HepG2 (cell line): ENCODE results near the gene SAMD10. TPM values are rescaled to one million over a fixed set of nuclear protein-coding genes. Genes with fewer than 3 reads are reported as not detected.
A peak's percentile ranks its signal among the peaks of the same experiment; 100 is the strongest.

Experiments used
- AKAP8 ChIP-seq: sonication (generic); formaldehyde crosslinking; IDR thresholded peaks from 2 replicates; pipeline ENCODE4 v1.5.1; 2020; ENCODE audit warnings: mild to moderate bottlenecking, missing genetic modification reagents
- BORCS8-MEF2B ChIP-seq: sonication (generic); formaldehyde crosslinking; IDR thresholded peaks from 2 replicates; pipeline ENCODE4 v1.8.0; 2022; ENCODE audit warnings: mild to moderate bottlenecking, missing genetic modification reagents
- CEBPB ChIP-seq: IDR thresholded peaks from 2 replicates; pipeline ENCODE4 v1.6.1; 2011; ENCODE audit warnings: low read depth, low read length, improper control_type of control experiment, borderline replicate concordance
- FOXM1 ChIP-seq: sonication (generic); formaldehyde crosslinking; IDR thresholded peaks from 2 replicates; pipeline ENCODE4 v1.5.0; 2020; ENCODE audit warnings: missing genetic modification reagents
- HNRNPK ChIP-seq: fragments of 200-400 bp; formaldehyde crosslinking; IDR thresholded peaks from 2 replicates; pipeline ENCODE4 v1.6.1; 2018; ENCODE audit warnings: low read length, low read depth, moderate library complexity, mild to moderate bottlenecking; ENCODE audit not compliant: poor library complexity, severe bottlenecking
- HOXD1 ChIP-seq: sonication (generic); formaldehyde crosslinking; IDR thresholded peaks from 2 replicates; pipeline ENCODE4 v1.5.0; 2020; ENCODE audit warnings: missing genetic modification reagents
- JARID2 ChIP-seq: sonication (generic); formaldehyde crosslinking; IDR thresholded peaks from 2 replicates; pipeline ENCODE4 v1.8.1; 2023; ENCODE audit warnings: missing genetic modification reagents, inconsistent platforms; ENCODE audit not compliant: insufficient replicate concordance
- KDM1A ChIP-seq: IDR thresholded peaks from 2 replicates; pipeline ENCODE4 v1.6.1; 2016; ENCODE audit warnings: missing compliant biosample characterization
- MTA3 ChIP-seq: sonication (generic); formaldehyde crosslinking; IDR thresholded peaks from 2 replicates; pipeline ENCODE4 v1.4.0; 2020; ENCODE audit warnings: missing genetic modification reagents
- MYC ChIP-seq: sonication (generic); formaldehyde crosslinking; IDR thresholded peaks from 2 replicates; pipeline ENCODE4 v1.9.0; 2021; ENCODE audit warnings: missing genetic modification reagents, borderline replicate concordance
- NFIB ChIP-seq: sonication (generic); formaldehyde crosslinking; IDR thresholded peaks from 2 replicates; pipeline ENCODE4 v1.9.0; 2021; ENCODE audit warnings: missing genetic modification reagents, mild to moderate bottlenecking, borderline replicate concordance
- RFX5 ChIP-seq: IDR thresholded peaks from 2 replicates; pipeline ENCODE4 v1.6.1; 2011; ENCODE audit warnings: low read depth, low read length, improper control_type of control experiment
- SIX1 ChIP-seq: sonication (generic); formaldehyde crosslinking; IDR thresholded peaks from 2 replicates; pipeline ENCODE4 v1.4.0; 2020; ENCODE audit warnings: missing genetic modification reagents, borderline replicate concordance
- SP5 ChIP-seq: IDR thresholded peaks from 2 replicates; pipeline ENCODE4 v1.6.1; 2016; ENCODE audit warnings: low read depth, borderline replicate concordance
- SPEN ChIP-seq: sonication (generic); formaldehyde crosslinking; IDR thresholded peaks from 2 replicates; pipeline ENCODE4 v1.5.1; 2020; ENCODE audit warnings: low read depth, mild to moderate bottlenecking, missing genetic modification reagents
- ZC3H13 ChIP-seq: sonication (generic); formaldehyde crosslinking; IDR thresholded peaks from 2 replicates; pipeline ENCODE4 v1.8.1; 2023; ENCODE audit warnings: mild to moderate bottlenecking, missing genetic modification reagents, moderate library complexity
- ZFP91 ChIP-seq: sonication (generic); formaldehyde crosslinking; IDR thresholded peaks from 2 replicates; pipeline ENCODE4 v1.9.0; 2022; ENCODE audit warnings: missing genetic modification reagents, mild to moderate bottlenecking, borderline replicate concordance
- ZNF260 ChIP-seq: sonication (generic); formaldehyde crosslinking; IDR thresholded peaks from 2 replicates; pipeline ENCODE4 v1.4.0; 2020; ENCODE audit warnings: missing genetic modification reagents, low read depth, mild to moderate bottlenecking, borderline replicate concordance
- ZNF333 ChIP-seq: sonication (generic); formaldehyde crosslinking; IDR thresholded peaks from 2 replicates; pipeline ENCODE4 v1.4.0; 2020; ENCODE audit warnings: mild to moderate bottlenecking, missing genetic modification reagents, borderline replicate concordance
- ZNF564 ChIP-seq: sonication (generic); formaldehyde crosslinking; IDR thresholded peaks from 2 replicates; pipeline ENCODE4 v1.8.1; 2023; ENCODE audit warnings: mild to moderate bottlenecking, missing genetic modification reagents
- ZNF576 ChIP-seq: sonication (generic); formaldehyde crosslinking; IDR thresholded peaks from 2 replicates; pipeline ENCODE4 v1.4.0; 2020; ENCODE audit warnings: mild to moderate bottlenecking, missing genetic modification reagents
- ZNF670 ChIP-seq: sonication (generic); formaldehyde crosslinking; IDR thresholded peaks from 2 replicates; pipeline ENCODE4 v1.8.0; 2022; ENCODE audit warnings: mild to moderate bottlenecking, missing genetic modification reagents, borderline replicate concordance
- ZNF703 ChIP-seq: sonication (generic); formaldehyde crosslinking; IDR thresholded peaks from 2 replicates; pipeline ENCODE4 v1.5.1; 2020; ENCODE audit warnings: missing genetic modification reagents, mild to moderate bottlenecking, moderate library complexity, borderline replicate concordance
- ZNF737 ChIP-seq: sonication (generic); formaldehyde crosslinking; IDR thresholded peaks from 2 replicates; pipeline ENCODE4 v1.5.0; 2020; ENCODE audit warnings: missing genetic modification reagents, mild to moderate bottlenecking, borderline replicate concordance
- ZNF782 ChIP-seq: sonication (generic); formaldehyde crosslinking; IDR thresholded peaks from 2 replicates; pipeline ENCODE4 v1.4.0; 2020; ENCODE audit warnings: missing genetic modification reagents, mild to moderate bottlenecking, borderline replicate concordance
- ZNF790 ChIP-seq: sonication (generic); formaldehyde crosslinking; IDR thresholded peaks from 2 replicates; pipeline ENCODE4 v1.8.0; 2022; ENCODE audit warnings: missing genetic modification reagents, mild to moderate bottlenecking, borderline replicate concordance
- ZSCAN9 ChIP-seq: IDR thresholded peaks from 2 replicates; pipeline ENCODE4 v1.6.1; 2016; ENCODE audit warnings: borderline replicate concordance
- polyA plus RNA-seq, 8 experiments: library from polyadenylated mRNA; depleted of rRNA in 3 of 8; stranded (reverse) in 7 of 8; unstranded in 1 of 8; fragments of >200 nt; fragmentation: Illumina TruSeq in 4 of 8; extraction: Trizol in 4 of 8; gene quantifications; 2 replicates each; pipeline versions ENCODE4 v1.2.1 to v1.2.3, GENCODE V29; 2011 to 2016; ENCODE audit warnings: low read depth in 4 of 8, missing spikeins in 1 of 8, mixed read lengths in 1 of 8; ENCODE audit not compliant: insufficient read depth in 1 of 8
- total RNA-seq, 5 experiments: library from RNA; depleted of rRNA; stranded (reverse); fragments of >200 nt; fragmentation: Illumina TruSeq; extraction: Trizol; gene quantifications; 2 replicates each; pipeline ENCODE4 v1.2.3, GENCODE V29; 2016; ENCODE audit warnings: low read depth in 1 of 5

Gene SAMD10
- total and polyA plus RNA-seq, 2 of the 13 experiments (the other 11 are each of a cell fraction or from before 2014, with no cell fraction given) = 6.1 to 11.0 TPM

GRCh38 chr20:63980806-63981728 is 1.6 kb upstream of the SAMD10 start, which contains the start of gene PRPF6 (continued):
- TF ChIP-seq ZNF564 (CRISPR knock-in tag) = 0 out of 2 replicates have a peak, but pooled peaks have one; percentile 82
- no peak for TF ChIP-seq FOXM1 (CRISPR knock-in tag)
- peak; percentile 29; the same call in 1 of the 2 replicates for TF ChIP-seq KDM1A (CRISPR knock-in tag)
- peak; percentile 100 for TF ChIP-seq MYC
- peak; percentile 91 for TF ChIP-seq JARID2
- TF ChIP-seq RFX5 = peak; percentile 36; the same call in 1 of the 2 replicates
- TF ChIP-seq ZNF790 (CRISPR knock-in tag) = peak; percentile 87; the same call in 1 of the 2 replicates
- peak; percentile 96 for TF ChIP-seq ZNF670 (CRISPR knock-in tag)
- TF ChIP-seq ZNF333 = peak; percentile 98
- TF ChIP-seq SIX1 (CRISPR knock-in tag) = peak; percentile 54
- TF ChIP-seq HOXD1 (CRISPR knock-in tag) = peak; percentile 89
- peak; percentile 97 for TF ChIP-seq ZSCAN9 (CRISPR knock-in tag)
- peak; percentile 96 for TF ChIP-seq SP5 (CRISPR knock-in tag)
- peak; percentile 95 for TF ChIP-seq BORCS8-MEF2B
- TF ChIP-seq ZNF737 (CRISPR knock-in tag) = peak; percentile 89; the same call in 1 of the 2 replicates
- TF ChIP-seq ZFP91 = peak; percentile 95
- no peak for TF ChIP-seq MTA3 (CRISPR knock-in tag)
- no peak for TF ChIP-seq ZNF260 (CRISPR knock-in tag)
- TF ChIP-seq AKAP8 (CRISPR knock-in tag) = peak; percentile 89
- TF ChIP-seq ZNF782 (CRISPR knock-in tag) = peak; percentile 92; the same call in 1 of the 2 replicates
- peak; percentile 99 for TF ChIP-seq SPEN (CRISPR knock-in tag)
- TF ChIP-seq ZC3H13 (CRISPR knock-in tag) = peak; percentile 98
- no peak for TF ChIP-seq NFIB (CRISPR knock-in tag)
- TF ChIP-seq ZNF576 (CRISPR knock-in tag) = 0 out of 2 replicates have a peak, but pooled peaks have one; percentile 74
- TF ChIP-seq CEBPB = no peak
- no peak for TF ChIP-seq HNRNPK
- no peak for TF ChIP-seq ZNF703 (CRISPR knock-in tag)
